T1000 (cell line): ENCODE data around the gene CD300LD.
"Not testable (repeated sequence)": the region's sequence is repeated elsewhere in the genome, so short reads cannot be mapped to it uniquely, and the experiment has no call there.

Experiments
- DNase-seq: peaks from one replicate; lab custom pipeline; 2025; ENCODE audit warnings: mixed read lengths; lab: John Stamatoyannopoulos, UW

Gene CD300LD

GRCh38 chr17:74592087-74592990 lies at the start of gene CD300LD:
TSS of gene CD300LD (minus strand) at chr17:74592283. CDS start at chr17:74592202, 81 bp downstream.
- no peak for DNase-seq

GRCh38 chr17:74641224-74641957 lies 49.3 kb upstream of the CD300LD start:
- DNase-seq, result no peak

GRCh38 chr17:74639704-74640151 lies 47.6 kb upstream of the CD300LD start:
- DNase-seq, result no peak

- DNase-seq, result no peak
These were observed 45.8 kb upstream of the CD300LD start for GRCh38 chr17:74637926-74638325.

- no peak for DNase-seq
These were observed 45.2 kb upstream of the CD300LD start for GRCh38 chr17:74637265-74637664.

GRCh38 chr17:74636541-74637085 lies 44.5 kb upstream of the CD300LD start:
- DNase-seq, result not testable (repeated sequence)

- DNase-seq, result no peak
These were observed 43.3 kb upstream of the CD300LD start for GRCh38 chr17:74635418-74635817.

GRCh38 chr17:74633326-74633725 lies 41.2 kb upstream of the CD300LD start:
- DNase-seq, result no peak

- no peak for DNase-seq
These were observed 40.5 kb upstream of the CD300LD start for GRCh38 chr17:74632617-74633016.

GRCh38 chr17:74631468-74632450 lies 39.7 kb upstream of the CD300LD start:
- DNase-seq, result no peak

GRCh38 chr17:74630251-74630650 lies 38.2 kb upstream of the CD300LD start:
- not testable (repeated sequence) for DNase-seq

- DNase-seq, result no peak
These were observed 33.6 kb upstream of the CD300LD start for GRCh38 chr17:74625661-74626060.

GRCh38 chr17:74624131-74624530 lies 32.0 kb upstream of the CD300LD start:
- DNase-seq, result no peak

GRCh38 chr17:74623693-74624093 lies 31.6 kb upstream of the CD300LD start, which contains the start of gene CD300E:
TSS of gene CD300E (minus strand) at chr17:74623738. CDS start at chr17:74623621, 117 bp downstream.
- no peak for DNase-seq

GRCh38 chr17:74619077-74619673 lies 27.1 kb upstream of the CD300LD start:
- no peak for DNase-seq

GRCh38 chr17:74618451-74618850 lies 26.4 kb upstream of the CD300LD start:
- DNase-seq, result no peak

- DNase-seq, result no peak
These were observed 24.6 kb upstream of the CD300LD start for GRCh38 chr17:74616696-74617095.

- DNase-seq, result no peak
These were observed 20.0 kb upstream of the CD300LD start for GRCh38 chr17:74612046-74612445.

GRCh38 chr17:74610108-74610507 lies 18.0 kb upstream of the CD300LD start:
- no peak for DNase-seq

GRCh38 chr17:74608511-74608910 lies 16.4 kb upstream of the CD300LD start:
- DNase-seq, result no peak

GRCh38 chr17:74607221-74607620 lies 15.1 kb upstream of the CD300LD start:
- DNase-seq, result no peak
